ENCODE results near the gene AFM.

Gene AFM

DNA sequence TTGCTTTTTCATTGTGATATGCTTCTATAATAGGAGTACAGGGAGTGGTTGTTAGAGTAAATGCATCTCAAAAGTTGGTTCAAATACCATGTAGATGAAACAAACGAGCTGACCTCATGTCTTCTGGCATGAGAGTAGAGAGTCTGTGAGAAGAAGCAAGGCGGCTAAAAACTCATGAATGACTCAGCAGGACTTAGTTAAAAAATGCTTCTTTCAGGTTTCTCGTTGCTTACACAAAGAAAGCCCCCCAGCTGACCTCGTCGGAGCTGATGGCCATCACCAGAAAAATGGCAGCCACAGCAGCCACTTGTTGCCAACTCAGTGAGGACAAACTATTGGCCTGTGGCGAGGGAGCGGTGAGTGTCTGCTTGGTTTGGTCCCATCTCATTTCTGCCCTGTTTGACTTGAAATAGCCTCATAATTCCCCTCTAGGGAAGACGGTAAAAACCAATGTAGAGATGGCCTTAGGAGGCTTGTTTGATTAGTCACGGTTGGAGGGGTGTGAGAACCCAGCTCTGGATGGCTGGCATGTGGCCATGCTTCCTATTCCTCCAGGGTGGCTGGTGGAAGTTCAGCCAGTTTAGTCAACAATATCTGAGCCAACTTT, 31.0 kb upstream of the AFM start:
- DNase-seq (ENCODE audit: low spot score) = no peak

DNA sequence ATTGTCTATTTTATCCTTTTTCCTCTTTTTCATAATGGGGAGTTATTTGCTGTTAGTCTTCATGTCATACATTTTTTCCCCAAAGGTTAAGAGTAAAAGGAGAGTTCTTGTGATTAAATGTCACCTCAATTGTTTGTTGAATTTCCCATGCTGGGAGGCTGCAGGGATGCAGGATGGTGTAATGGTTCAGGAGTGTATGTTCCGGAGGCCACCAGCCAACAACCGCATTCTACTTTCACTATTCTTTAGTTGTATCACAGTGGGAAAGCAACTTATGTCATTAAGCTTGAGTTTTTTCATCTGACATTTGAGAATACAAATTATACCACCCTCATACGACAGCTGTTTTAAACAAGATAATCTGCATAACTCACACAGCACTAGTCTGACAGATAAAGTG, 30.1 kb upstream of the AFM start:
- no peak for DNase-seq (ENCODE audit: low spot score)

DNA sequence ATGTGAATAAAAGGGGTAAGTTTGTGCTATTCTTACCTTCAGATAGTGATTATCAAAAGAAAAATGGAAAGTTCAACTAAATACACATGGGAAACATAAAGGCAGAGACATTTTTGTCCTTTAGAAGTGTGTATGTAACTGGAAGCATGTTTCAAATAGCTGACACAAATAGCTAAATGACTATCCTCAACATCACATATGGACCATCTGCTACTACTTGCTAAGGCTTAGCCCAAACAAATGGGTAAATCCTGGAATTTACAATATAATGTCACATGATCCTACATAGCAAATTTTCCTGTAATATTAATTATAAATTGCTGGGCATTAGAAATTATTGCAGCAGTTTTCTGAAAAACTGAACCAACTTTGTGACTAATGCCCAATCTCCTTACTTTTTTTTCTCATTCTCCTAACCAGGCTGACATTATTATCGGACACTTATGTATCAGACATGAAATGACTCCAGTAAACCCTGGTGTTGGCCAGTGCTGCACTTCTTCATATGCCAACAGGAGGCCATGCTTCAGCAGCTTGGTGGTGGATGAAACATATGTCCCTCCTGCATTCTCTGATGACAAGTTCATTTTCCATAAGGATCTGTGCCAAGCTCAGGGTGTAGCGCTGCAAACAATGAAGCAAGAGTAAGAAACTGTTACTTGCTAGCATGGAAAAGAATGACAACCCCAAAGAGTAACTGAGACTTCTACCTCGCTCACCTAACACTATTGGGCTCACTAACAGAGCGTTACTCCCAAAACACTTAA, 29.4 kb upstream of the AFM start:
- no peak for DNase-seq (ENCODE audit: low spot score)

- no peak for DNase-seq (ENCODE audit: low spot score)
Measured at GRCh38 chr4:73452953-73453700, 28.4 kb upstream of the AFM start.

- no peak for DNase-seq (ENCODE audit: low spot score)
Measured at GRCh38 chr4:73453701-73454005, 27.9 kb upstream of the AFM start.

DNA sequence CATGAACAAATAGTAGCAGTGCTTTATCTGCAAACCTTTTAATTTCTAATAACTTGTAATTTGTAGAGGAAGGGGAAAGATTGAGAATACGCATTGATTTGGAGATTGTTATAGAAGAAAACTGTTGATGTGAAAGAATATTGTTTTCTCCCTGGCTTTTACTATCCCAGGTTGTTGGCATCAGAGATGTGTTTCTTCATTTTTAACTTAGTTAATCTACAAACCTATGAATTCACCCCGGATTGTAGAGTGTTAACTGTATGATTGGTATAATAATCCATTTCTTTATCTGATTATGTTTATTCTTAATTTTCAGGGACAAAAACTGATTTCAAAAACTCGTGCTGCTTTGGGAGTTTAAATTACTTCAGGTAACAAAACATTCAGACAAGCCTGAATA, 26.6 kb upstream of the AFM start:
- DNase-seq (ENCODE audit: low spot score) = no peak

- no peak for DNase-seq (ENCODE audit: low spot score)
Measured at GRCh38 chr4:73456177-73457022, 25.1 kb upstream of the AFM start.

DNA sequence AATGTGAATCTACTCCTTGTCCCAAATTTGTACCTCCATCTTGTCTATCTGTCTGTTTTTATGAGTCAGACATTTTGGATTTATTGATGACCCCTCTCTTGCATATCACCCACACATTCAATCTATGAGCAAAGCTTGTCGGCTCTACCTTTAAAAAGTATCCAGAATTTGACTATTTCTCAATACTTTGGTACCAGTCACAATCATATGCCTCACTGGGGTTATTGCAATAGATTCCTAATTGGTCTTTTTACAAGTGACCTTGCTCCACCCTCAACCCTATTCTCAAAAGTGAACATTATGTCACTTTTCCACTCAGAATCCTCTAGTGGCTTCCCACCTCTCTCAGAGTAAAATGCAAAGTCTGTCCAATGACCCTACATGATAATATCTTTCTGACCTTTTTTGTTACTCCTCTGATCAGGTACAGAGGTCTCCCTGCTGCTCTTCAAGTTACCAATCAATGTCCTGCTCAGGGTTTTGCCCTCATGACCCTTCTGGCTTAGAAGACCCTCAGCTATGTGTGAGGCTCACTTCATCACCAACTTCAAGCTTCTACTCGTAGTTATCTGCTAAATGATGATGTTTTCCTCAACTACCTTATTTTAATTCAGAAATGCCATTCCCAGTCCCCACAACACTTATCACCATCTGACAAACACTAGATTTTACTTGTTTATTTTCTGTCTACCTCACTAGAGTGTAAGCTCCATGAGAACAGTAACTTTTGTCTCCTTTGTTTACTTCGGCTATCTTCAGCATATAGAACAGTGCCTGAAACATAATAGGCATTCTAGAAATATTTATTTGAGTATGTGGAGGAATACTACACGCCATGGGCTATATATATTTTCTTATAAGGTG, 23.1 kb upstream of the AFM start:
- DNase-seq (ENCODE audit: low spot score) = no peak

DNA sequence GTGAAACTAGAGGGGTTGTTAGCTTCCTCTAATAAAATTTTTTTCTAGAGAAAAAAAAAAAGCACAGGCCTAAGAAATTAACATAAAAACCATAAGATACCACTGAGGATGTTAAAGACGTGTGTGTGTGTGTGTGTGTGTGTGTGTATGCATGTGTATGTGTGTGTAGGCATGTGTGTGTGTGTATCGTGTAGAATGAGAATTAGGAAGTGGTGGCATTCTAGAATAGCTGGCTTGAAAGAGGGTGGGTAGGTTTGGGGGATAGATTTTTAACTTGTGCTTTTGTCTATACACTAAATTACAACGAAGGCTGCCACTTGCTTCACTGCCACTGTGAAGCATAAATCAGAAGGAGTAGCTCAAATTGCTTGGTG, 22.5 kb upstream of the AFM start:
- DNase-seq (ENCODE audit: low spot score) = no peak

DNA sequence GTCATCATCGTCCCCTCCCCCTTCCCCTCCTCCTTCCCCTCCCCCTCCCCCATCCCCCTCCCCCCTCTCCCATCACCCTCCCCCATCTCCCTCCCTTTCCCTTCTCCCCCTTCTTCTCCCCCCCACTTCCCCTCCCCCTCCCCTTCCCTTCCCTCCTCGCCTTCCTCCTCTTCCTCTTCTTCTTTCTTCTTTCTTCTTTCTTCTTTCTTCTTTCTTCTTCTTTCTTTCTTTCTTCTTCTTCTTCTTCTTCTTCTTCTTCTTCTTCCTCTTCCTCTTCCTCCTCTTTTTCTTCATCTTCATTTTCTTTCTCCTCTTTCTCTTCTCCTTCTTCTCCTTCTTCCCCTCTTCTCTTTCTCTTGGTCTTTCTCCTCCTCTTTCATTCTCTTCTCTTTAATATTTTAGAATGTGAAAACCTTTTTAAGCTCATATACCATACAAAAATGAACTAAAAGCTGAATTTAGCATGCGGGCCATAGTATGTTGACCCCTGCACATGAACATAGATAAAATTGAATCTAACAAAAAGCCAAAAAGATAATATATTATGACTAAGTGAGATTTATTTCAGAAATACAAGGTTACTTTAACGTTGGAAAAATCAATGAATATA, 20.5 kb upstream of the AFM start:
- DNase-seq (ENCODE audit: low spot score) = no peak

- DNase-seq (ENCODE audit: low spot score) = no peak
Measured at GRCh38 chr4:73468170-73468569, 13.4 kb upstream of the AFM start.

- DNase-seq (ENCODE audit: low spot score) = no peak
Measured at GRCh38 chr4:73470728-73471127, 10.8 kb upstream of the AFM start.

DNA sequence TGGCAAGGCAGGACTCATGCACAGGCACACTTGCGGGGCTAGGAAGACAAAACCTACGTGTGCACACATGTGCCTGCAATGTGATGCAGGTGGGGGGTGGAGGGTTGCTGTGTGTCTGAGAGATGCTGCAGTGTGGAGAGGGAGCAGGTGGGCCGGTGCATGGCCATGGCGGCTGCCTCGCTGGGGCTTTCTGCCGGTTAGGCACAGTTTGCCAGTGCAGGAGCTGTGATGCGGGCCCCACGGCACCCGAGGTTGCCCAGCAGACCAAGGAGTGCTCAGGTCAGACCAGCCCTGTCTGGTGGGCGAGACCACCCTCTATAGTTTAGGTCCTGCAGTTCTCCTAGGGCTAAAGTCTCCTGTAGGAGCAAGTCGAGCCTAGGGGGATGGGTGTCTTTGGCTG, 4.4 kb upstream of the AFM start:
- no peak for DNase-seq (ENCODE audit: low spot score)

DNA sequence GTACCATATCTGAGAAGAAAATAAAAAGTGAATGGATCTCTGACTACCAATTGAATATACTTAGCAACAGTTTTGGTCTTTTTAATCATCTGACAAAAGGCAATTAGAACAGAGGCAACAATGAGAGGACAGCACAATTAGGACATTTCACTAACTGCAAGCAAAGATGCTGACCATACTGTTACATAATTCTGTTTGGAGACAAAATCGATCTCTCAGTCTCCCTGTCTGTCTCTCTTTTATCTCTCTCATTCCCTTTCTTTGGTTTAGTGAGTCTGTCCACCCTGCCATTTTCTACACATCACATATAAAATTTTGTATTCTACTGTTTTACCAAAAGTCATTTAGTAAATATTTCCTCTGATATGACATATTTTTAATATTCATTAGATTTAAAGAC, 2.2 kb upstream of the AFM start:
- no peak for DNase-seq (ENCODE audit: low spot score)

DNA sequence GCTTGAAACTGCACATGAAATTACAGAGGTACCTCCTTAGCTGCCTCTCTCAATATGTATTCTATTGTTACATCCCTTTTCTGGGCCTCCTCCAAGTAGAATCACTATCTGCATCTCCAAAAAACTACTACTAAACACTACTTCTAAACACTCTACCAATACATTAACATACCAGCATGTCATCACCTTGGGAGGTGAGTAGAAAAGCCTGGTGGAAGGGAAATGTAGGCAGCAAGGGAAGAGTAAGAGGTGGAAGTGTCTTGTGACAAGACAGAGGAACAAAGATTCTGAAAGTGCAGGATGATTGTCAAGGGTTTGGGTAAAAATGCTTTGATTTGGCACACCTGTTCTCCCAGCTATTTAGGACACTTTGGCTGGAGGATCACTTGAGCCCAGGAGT, 3.5 kb downstream of the AFM start:
- DNase-seq (ENCODE audit: low spot score) = no peak

DNA sequence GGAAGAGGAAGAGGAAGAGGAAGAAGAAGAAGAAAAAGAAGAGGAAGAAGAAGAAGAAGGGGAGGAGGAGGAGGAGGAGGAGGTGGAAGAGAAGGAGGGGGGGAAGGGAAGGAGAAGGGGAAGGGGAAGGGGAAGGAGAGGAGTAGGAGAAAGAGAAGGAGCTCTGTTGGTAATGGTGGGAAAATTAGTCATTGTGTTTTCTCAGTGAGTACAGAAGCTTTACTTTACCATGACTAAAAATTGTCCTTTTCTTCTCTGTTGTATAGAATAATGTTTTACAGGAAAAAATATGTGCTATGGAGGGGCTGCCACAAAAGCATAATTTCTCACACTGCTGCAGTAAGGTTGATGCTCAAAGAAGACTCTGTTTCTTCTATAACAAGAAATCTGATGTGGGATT, 4.1 kb downstream of the AFM start:
- no peak for DNase-seq (ENCODE audit: low spot score)

GRCh38 chr4:73486497-73486896, 5.0 kb downstream of the AFM start:
- no peak for DNase-seq (ENCODE audit: low spot score)

GRCh38 chr4:73487233-73487632, 5.7 kb downstream of the AFM start:
- DNase-seq (ENCODE audit: low spot score) = no peak

DNA sequence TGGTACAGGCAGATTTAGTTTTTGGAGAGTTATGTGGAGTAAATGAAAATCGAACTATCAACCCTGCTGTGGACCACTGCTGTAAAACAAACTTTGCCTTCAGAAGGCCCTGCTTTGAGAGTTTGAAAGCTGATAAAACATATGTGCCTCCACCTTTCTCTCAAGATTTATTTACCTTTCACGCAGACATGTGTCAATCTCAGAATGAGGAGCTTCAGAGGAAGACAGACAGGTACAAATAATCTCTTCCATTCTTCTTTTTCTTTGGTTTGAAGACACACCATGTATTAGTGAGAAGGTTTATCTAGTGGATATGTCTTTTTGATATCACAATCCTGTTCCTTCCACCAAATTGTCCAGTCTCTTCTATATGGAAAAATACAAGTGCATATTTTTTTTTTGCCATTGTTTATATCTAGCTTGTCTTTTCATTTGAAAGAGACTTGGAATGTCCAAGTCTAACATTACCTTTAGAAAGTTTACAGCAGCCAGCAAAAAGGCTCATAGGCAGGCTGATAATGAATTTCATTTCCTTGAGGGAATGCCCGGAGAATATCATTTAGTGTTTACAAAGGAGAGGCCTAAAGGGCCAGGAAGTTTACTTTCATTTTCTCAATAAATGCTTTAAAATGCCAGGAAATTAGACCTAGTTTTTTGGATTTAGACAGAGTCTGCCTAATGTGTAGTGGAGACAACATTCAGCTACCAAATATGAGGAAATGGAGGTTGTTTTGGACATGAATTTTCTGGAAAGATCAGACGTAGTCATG, 18.6 kb downstream of the AFM start:
- peak; percentile 10 for DNase-seq (ENCODE audit: low spot score)

DNA sequence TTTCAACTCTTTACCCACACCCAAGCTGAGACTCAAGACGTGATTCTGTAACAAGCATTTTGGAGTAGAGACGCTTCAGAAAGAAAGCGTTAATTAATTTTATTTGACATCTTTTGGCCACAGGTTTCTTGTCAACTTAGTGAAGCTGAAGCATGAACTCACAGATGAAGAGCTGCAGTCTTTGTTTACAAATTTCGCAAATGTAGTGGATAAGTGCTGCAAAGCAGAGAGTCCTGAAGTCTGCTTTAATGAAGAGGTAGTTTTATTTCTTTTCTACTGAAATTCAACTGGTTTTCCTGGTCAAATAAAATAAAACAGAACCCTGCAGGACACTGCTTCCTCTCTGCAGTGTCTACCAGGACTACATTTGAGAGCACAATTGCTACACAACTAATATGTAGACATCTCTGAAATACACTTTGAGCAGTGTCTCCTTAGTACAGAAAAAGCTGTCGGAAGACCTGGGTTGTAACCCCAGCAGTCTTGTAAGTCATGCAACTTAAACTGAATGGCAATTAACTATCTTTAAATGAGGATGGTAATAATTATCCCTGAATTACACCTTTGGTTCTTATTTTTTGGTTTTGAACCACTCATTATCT, 20.2 kb downstream of the AFM start:
- no peak for DNase-seq (ENCODE audit: low spot score)

Measured in kidney capillary endothelial cell (primary cell).